Measurements from ENCODE around the gene PCDHGA2. TPM values are rescaled to one million over a fixed set of nuclear protein-coding genes. Genes with fewer than 3 reads are reported as not detected.
"Not testable (repeated sequence)": the region's sequence is repeated elsewhere in the genome, so short reads cannot be mapped to it uniquely, and the experiment has no call there.

PCDHGA2 gene
- total and polyA plus RNA-seq, 7 experiments from 2014 or later = 0.10 to 0.15 (median 0.11) TPM; not detected in 3

- ATAC-seq (no peak), DNase-seq (no peak)
- peaks cover 2 to 22% (median 12%) of the 10 kb centered on the region in 5 donors for H3K36me3 Mint-ChIP-seq
- ChIA-PET CTCF (no interaction called here), POLR2A (no interaction called here)
- no peaks in the 10 kb centered on the region for H3K4me1 ChIP-seq (ENCODE audit: control insufficient read depth in 2 of 2, insufficient read depth in 2 of 2, low read length in 2 of 2)
- H3K27ac ChIP-seq (ENCODE audit: low read depth, low read length) = no peak overlapping the region
- H3K4me3 Mint-ChIP-seq = no peak overlapping the region
- no peak overlapping the region for H3K27ac Mint-ChIP-seq
- H3K4me3 ChIP-seq (ENCODE audit: low read length) = no peak overlapping the region
- no peaks in the 10 kb centered on the region for H3K36me3 ChIP-seq (ENCODE audit: control insufficient read depth in 2 of 3, insufficient read depth in 3 of 3, low read length in 3 of 3)
- peaks cover 8 to 93% (median 50%) of the 10 kb centered on the region in 11 donors for H3K9me3 Mint-ChIP-seq
- peaks cover 0 to 50% (median 0%) of the 10 kb centered on the region in 3 experiments for H3K9me3 ChIP-seq (ENCODE audit: control insufficient read depth in 2 of 3, low read length in 3 of 3)
- H3K27me3 ChIP-seq (ENCODE audit: control insufficient read depth in 2 of 2, insufficient read depth in 2 of 2, low read length in 2 of 2) = no peaks in the 10 kb centered on the region
- peaks cover 24 to 82% (median 71%) of the 10 kb centered on the region in 5 donors for H3K27me3 Mint-ChIP-seq
- peaks cover 2 to 8% (median 6%) of the 10 kb centered on the region in 7 donors for H3K4me1 Mint-ChIP-seq
- intact Hi-C loops (cut with micrococcal nuclease) = no loop called here
Measured at GRCh38 chr5:141374627-141375026, 36.1 kb downstream of the PCDHGA2 start.

- H3K4me3 ChIP-seq (ENCODE audit: low read length); DNase-seq; H3K4me1 Mint-ChIP-seq; CTCF ChIA-PET; POLR2A ChIA-PET; H3K4me1 ChIP-seq (ENCODE audit: control insufficient read depth in 2 of 2, insufficient read depth in 2 of 2, low read length in 2 of 2); H3K27ac ChIP-seq (ENCODE audit: low read depth, low read length); H3K27ac Mint-ChIP-seq; intact Hi-C loops (cut with micrococcal nuclease); ATAC-seq; H3K36me3 ChIP-seq (ENCODE audit: control insufficient read depth in 2 of 3, insufficient read depth in 3 of 3, low read length in 3 of 3); H3K27me3 ChIP-seq (ENCODE audit: control insufficient read depth in 2 of 2, insufficient read depth in 2 of 2, low read length in 2 of 2); H3K4me3 Mint-ChIP-seq: not testable (repeated sequence)
- Mint-ChIP-seq H3K36me3 (peaks cover 2 to 22% (median 10%) of the 10 kb centered on the region in 5 donors), H3K9me3 (peaks cover 8 to 91% (median 47%) of the 10 kb centered on the region in 11 donors), H3K27me3 (peaks cover 19 to 79% (median 69%) of the 10 kb centered on the region in 5 donors)
- H3K9me3 ChIP-seq (ENCODE audit: control insufficient read depth in 2 of 3, low read length in 3 of 3) = peaks cover 0 to 46% (median 0%) of the 10 kb centered on the region in 3 experiments
Measured at GRCh38 chr5:141375444-141376155, 37.0 kb downstream of the PCDHGA2 start.

GRCh38 chr5:141382469-141383294 lies 44.1 kb downstream of the PCDHGA2 start, which contains the start of gene PCDHGA7:
Gene PCDHGA7 (plus strand): TSS chr5:141382742. CDS start chr5:141382900, 158 bp downstream.
- no peak for DNase-seq
- Mint-ChIP-seq H3K27me3 (peaks cover 36 to 85% (median 79%) of the 10 kb centered on the region in 5 donors), H3K4me1 (peaks cover 0 to 4% (median 0%) of the 10 kb centered on the region in 7 donors), H3K27ac (peak within 1 kb of the TSS in 1 of 9 donors; percentile 14), H3K9me3 (peaks cover 0 to 87% (median 41%) of the 10 kb centered on the region in 11 donors), H3K4me3 (peak within 1 kb of the TSS; percentile 46 to 83 (median 70)), H3K36me3 (peaks cover 0 to 17% (median 10%) of the 10 kb centered on the region in 5 donors)
- Histone ChIP-seq H3K27ac (ENCODE audit: low read depth, low read length) (no peak within 1 kb of the TSS), H3K36me3 (ENCODE audit: control insufficient read depth in 2 of 3, insufficient read depth in 3 of 3, low read length in 3 of 3) (no peaks in the 10 kb centered on the region), H3K27me3 (ENCODE audit: control insufficient read depth in 2 of 2, insufficient read depth in 2 of 2, low read length in 2 of 2) (peaks cover 0 to 18% of the 10 kb centered on the region in 2 donors), H3K4me1 (ENCODE audit: control insufficient read depth in 2 of 2, insufficient read depth in 2 of 2, low read length in 2 of 2) (no peaks in the 10 kb centered on the region), H3K4me3 (ENCODE audit: low read length) (no peak within 1 kb of the TSS), H3K9me3 (ENCODE audit: control insufficient read depth in 2 of 3, low read length in 3 of 3) (peaks cover 0 to 30% (median 0%) of the 10 kb centered on the region in 3 experiments)
- intact Hi-C loops (cut with micrococcal nuclease) = no loop called here
- ChIA-PET POLR2A (no interaction called here), CTCF (no interaction called here)
- ATAC-seq = peak; percentile 36

GRCh38 chr5:141383345-141383744 lies 44.8 kb downstream of the PCDHGA2 start:
- intact Hi-C loops (cut with micrococcal nuclease) = no loop called here
- peaks cover 0 to 31% (median 0%) of the 10 kb centered on the region in 3 experiments for H3K9me3 ChIP-seq (ENCODE audit: control insufficient read depth in 2 of 3, low read length in 3 of 3)
- peaks cover 0 to 18% of the 10 kb centered on the region in 2 donors for H3K27me3 ChIP-seq (ENCODE audit: control insufficient read depth in 2 of 2, insufficient read depth in 2 of 2, low read length in 2 of 2)
- no peaks in the 10 kb centered on the region for H3K36me3 ChIP-seq (ENCODE audit: control insufficient read depth in 2 of 3, insufficient read depth in 3 of 3, low read length in 3 of 3)
- H3K9me3 Mint-ChIP-seq = peaks cover 0 to 85% (median 44%) of the 10 kb centered on the region in 11 donors
- DNase-seq = no peak
- peak overlapping the region in 2 of 10 donors; percentile 2 to 64 for H3K4me3 Mint-ChIP-seq
- ChIA-PET POLR2A (no interaction called here), CTCF (no interaction called here)
- peaks cover 38 to 86% (median 81%) of the 10 kb centered on the region in 5 donors for H3K27me3 Mint-ChIP-seq
- peaks cover 0 to 4% (median 0%) of the 10 kb centered on the region in 7 donors for H3K4me1 Mint-ChIP-seq
- no peak overlapping the region for H3K27ac Mint-ChIP-seq
- ATAC-seq = no peak
- H3K4me1 ChIP-seq (ENCODE audit: control insufficient read depth in 2 of 2, insufficient read depth in 2 of 2, low read length in 2 of 2) = no peaks in the 10 kb centered on the region
- peaks cover 0 to 19% (median 10%) of the 10 kb centered on the region in 5 donors for H3K36me3 Mint-ChIP-seq
- no peak overlapping the region for H3K4me3 ChIP-seq (ENCODE audit: low read length)
- H3K27ac ChIP-seq (ENCODE audit: low read depth, low read length) = no peak overlapping the region

GRCh38 chr5:141384471-141385267 lies 46.1 kb downstream of the PCDHGA2 start:
- Histone ChIP-seq H3K36me3 (ENCODE audit: control insufficient read depth in 2 of 3, insufficient read depth in 3 of 3, low read length in 3 of 3) (no peaks in the 10 kb centered on the region), H3K27ac (ENCODE audit: low read depth, low read length) (no peak overlapping the region), H3K4me3 (ENCODE audit: low read length) (no peak overlapping the region), H3K9me3 (ENCODE audit: control insufficient read depth in 2 of 3, low read length in 3 of 3) (peaks cover 0 to 42% (median 0%) of the 10 kb centered on the region in 3 experiments), H3K27me3 (ENCODE audit: control insufficient read depth in 2 of 2, insufficient read depth in 2 of 2, low read length in 2 of 2) (peaks cover 0 to 18% of the 10 kb centered on the region in 2 donors), H3K4me1 (ENCODE audit: control insufficient read depth in 2 of 2, insufficient read depth in 2 of 2, low read length in 2 of 2) (no peaks in the 10 kb centered on the region)
- intact Hi-C loops (cut with micrococcal nuclease) = no loop called here
- no peak overlapping the region for H3K4me3 Mint-ChIP-seq
- CTCF ChIA-PET = interaction anchor here (0.6 kb wide), 1 partner anchor 21 kb away, joined by 8 read pairs; no protein-coding TSS in a partner anchor
- peaks cover 0 to 86% (median 55%) of the 10 kb centered on the region in 11 donors for H3K9me3 Mint-ChIP-seq
- H3K4me1 Mint-ChIP-seq = peaks cover 0 to 4% (median 0%) of the 10 kb centered on the region in 7 donors
- H3K27me3 Mint-ChIP-seq = peaks cover 41 to 86% (median 81%) of the 10 kb centered on the region in 5 donors
- POLR2A ChIA-PET = no interaction called here
- DNase-seq = no peak
- H3K27ac Mint-ChIP-seq = no peak overlapping the region
- no peak for ATAC-seq
- peaks cover 0 to 27% (median 10%) of the 10 kb centered on the region in 5 donors for H3K36me3 Mint-ChIP-seq
